Panc1 (cell line): ENCODE measurements around the gene KCNQ2.

Source experiments
- CTCF ChIP-seq: fragments of 450-650 bp; IDR thresholded peaks from 2 replicates; pipeline ENCODE4 v1.5.1; 2017; ENCODE audit warnings: mild to moderate bottlenecking
- POLR2AphosphoS5 ChIP-seq: IDR thresholded peaks from 2 replicates; pipeline ENCODE4 v1.6.1; 2012; ENCODE audit warnings: mild to moderate bottlenecking, low read depth, low read length, moderate library complexity
- REST ChIP-seq, 2 experiments: IDR thresholded peaks; 2 replicates each; pipeline ENCODE4 v1.6.1; 2011 to 2012; ENCODE audit warnings: low read depth in 2 of 2, control low read depth in 1 of 2, low read length in 1 of 2, mild to moderate bottlenecking in 1 of 2, moderate library complexity in 1 of 2; ENCODE audit not compliant: insufficient read depth in 1 of 2
- SIN3A ChIP-seq: IDR thresholded peaks from 2 replicates; pipeline ENCODE4 v1.6.1; 2012; ENCODE audit warnings: low read depth, mild to moderate bottlenecking, low read length, moderate library complexity, borderline replicate concordance; ENCODE audit not compliant: insufficient read depth

- TF ChIP-seq POLR2AphosphoS5 (no peak), CTCF (no peak), REST (IDR thresholded peaks at IDR 0.05; ENCODE audit: insufficient read depth in 1 of 2, low read depth in 2 of 2, low read length in 1 of 2) (no peak), SIN3A (no peak)
Measured at GRCh38 chr20:63406011-63406410, 66.4 kb downstream of the KCNQ2 start.
